ENCODE results near the gene CCDC195.
"Not testable (repeated sequence)": the region's sequence is repeated elsewhere in the genome, so short reads cannot be mapped to it uniquely, and the experiment has no call there.

Gene CCDC195

GRCh38 chr2:224690868-224691267, 25.3 kb downstream of the CCDC195 start:
- no peak for DNase-seq (ENCODE audit: low read depth in 2 of 2)

- no peak for DNase-seq (ENCODE audit: low read depth in 2 of 2)
Measured at GRCh38 chr2:224689539-224689938, 26.6 kb downstream of the CCDC195 start.

GRCh38 chr2:224688997-224689396, 27.2 kb downstream of the CCDC195 start:
- no peak for DNase-seq (ENCODE audit: low read depth in 2 of 2)

DNA sequence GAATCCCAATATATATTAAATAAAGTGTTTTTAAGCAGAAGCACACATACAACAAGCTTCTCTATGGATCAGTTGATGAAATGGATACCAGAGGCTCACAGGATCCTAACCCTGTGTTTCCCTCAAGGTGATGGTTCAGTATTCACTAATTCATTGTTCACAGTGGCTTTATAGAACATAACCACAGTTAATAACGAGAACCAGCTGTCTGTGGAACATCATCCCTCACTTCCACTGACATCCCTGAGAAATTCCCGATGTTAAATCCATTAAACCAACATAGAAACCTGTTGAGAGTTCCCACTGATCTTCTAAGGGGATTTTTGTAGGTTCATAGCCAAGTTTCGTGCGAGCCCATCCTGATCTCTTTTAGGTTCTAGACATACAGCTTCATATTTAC, 29.0 kb downstream of the CCDC195 start:
- DNase-seq (ENCODE audit: low read depth in 2 of 2): no peak

DNA sequence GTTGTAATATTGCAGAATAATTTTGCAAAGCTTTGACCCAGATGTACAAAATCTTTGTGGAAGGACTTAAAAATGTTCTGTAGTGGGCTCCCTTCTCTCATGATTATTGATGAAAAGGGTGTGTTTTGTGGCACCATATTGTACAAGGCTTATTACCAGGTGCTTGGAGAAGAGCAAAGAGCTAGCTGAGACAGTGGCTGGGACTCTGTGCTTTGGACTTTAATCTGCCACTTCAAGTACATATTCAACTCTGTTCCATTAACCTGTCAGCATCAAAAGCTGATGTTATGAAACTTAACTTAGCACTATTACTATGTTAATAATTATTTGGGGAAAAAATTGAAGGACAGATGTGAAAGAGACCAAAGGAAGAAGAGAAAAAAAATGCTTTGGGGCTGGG, 31.0 kb downstream of the CCDC195 start:
- DNase-seq (ENCODE audit: low read depth in 2 of 2): no peak

DNA sequence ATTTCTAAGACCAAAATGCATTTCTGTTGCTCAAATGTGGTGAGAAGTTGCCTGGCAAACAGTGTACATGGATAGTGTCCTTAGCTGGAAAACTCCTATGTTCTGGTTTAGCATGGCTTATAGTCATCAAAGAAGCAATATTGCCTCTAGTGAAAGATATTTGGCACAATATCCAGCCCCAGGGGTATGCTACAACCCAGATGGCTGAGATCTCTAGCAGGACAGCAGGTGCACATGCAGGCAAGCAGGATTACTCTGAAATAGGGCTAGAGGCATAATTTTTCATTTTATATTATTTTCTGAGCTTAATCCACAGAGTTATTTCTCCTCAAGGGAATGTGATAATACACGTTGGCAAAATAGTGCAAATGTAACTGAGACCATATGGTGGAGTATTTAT, 34.0 kb downstream of the CCDC195 start:
- no peak for DNase-seq (ENCODE audit: low read depth in 2 of 2)

DNA sequence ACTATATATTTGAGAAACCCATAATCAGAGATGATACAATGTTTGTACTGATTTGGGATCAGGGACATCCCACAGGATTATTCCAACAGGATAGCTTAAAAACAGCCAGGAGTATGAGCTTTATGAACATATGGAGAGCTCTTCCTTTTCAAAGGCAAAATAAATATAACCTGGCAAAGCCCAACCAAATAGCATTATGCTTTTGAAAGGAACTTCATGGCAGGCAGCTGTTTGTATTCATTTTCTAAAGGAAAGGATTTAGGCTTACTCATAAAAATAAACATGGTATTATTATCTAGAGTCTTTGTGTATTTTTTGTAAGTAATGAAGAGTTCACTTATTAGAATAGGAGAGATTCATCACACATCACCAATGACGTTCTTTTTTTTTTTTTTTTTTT, 44.4 kb downstream of the CCDC195 start:
- DNase-seq (ENCODE audit: low read depth in 2 of 2): no peak

- DNase-seq (ENCODE audit: low read depth in 2 of 2): no peak
Measured at GRCh38 chr2:224670203-224670602, 46.0 kb downstream of the CCDC195 start.

DNA sequence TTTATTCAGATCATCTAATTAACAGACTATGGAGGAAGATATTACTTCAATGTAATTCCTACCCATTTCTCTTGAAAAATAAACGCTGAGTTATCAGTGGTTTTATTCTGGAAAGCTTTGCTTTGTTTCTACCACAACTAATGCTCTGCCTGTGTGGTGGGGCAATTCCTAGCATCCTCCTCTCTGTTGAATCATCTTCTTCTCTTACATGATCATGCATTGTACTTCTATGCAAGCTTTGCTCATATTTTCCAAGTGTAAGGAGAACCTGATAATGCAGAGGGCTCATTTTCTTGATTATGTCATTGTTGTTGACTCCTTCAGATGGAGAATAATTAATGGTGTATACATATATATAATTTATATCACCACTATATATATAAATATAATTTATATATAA, 46.7 kb downstream of the CCDC195 start:
- no peak for DNase-seq (ENCODE audit: low read depth in 2 of 2)

DNA sequence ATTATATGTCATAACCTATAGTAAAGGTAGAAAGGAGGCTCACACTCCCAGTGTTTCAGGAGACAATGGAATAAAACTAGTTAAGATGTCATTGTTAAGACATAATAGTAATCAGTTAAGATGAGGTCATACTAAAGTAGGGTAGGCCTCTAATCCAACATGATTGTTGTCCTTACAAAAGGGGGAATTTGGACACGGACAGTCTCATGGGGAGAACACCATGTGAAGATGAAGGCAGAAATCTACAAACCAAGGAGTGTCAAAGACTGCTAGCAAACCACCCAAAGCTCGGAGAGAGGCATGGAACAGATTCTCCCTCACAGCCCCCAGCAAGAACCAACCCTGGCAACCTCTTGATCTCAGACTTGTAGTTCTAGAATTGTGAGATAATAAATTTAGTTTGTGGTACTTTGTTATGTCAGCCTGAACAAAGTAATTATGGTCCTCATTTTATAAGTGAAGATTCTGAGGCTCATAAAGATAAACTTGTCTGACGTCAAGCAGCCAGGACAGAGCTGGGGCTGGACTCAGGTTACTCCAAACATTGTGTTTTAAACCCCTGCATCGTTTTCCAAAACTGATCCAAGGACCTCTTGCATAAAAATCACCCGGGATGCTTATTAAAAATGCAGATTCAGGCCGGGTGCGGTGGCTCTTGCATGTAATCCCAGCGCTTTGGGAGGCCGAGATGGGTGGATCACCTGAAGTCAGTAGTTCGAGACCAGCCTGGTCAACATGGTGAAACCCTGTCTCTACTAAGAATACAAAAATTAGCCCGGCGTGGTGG, 47.8 kb downstream of the CCDC195 start:
- DNase-seq (ENCODE audit: low read depth in 2 of 2): no peak

DNA sequence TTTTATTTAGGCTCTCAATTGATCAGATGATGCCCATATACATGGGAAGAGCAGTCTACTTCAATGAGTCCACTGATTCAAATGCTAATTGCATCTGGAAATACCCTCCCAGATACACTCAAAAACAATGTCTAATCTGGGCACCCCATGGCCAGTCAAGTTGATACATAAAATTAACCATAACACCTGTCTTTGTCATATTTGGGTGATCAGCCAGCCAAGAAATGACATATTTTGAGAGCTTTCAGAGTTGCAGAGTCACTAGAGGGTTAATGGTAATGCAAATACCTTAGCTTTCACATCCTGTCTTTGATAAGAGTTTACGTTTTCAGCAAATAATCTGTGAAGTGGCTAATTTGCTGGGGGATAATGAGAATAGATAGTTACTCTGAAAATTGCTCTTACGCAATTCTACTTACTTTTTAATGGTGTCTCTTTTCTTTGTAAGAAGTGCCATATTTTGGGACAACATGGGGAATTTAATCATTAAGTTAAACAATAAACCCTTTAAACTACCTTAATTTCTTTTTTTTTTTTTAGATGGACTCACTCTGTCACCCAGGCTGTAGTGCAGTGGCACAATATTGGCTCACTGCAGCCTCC, 49.1 kb downstream of the CCDC195 start:
- no peak for DNase-seq (ENCODE audit: low read depth in 2 of 2)

GRCh38 chr2:224663322-224663721, 52.8 kb downstream of the CCDC195 start:
- not testable (repeated sequence) for DNase-seq (ENCODE audit: low read depth in 2 of 2)

GRCh38 chr2:224661708-224662107, 54.5 kb downstream of the CCDC195 start:
- DNase-seq (ENCODE audit: low read depth in 2 of 2): not testable (repeated sequence)

- DNase-seq (ENCODE audit: low read depth in 2 of 2): no peak
Measured at GRCh38 chr2:224659714-224660113, 56.5 kb downstream of the CCDC195 start.

- DNase-seq (ENCODE audit: low read depth in 2 of 2): no peak
Measured at GRCh38 chr2:224658780-224659405, 57.3 kb downstream of the CCDC195 start.

DNA sequence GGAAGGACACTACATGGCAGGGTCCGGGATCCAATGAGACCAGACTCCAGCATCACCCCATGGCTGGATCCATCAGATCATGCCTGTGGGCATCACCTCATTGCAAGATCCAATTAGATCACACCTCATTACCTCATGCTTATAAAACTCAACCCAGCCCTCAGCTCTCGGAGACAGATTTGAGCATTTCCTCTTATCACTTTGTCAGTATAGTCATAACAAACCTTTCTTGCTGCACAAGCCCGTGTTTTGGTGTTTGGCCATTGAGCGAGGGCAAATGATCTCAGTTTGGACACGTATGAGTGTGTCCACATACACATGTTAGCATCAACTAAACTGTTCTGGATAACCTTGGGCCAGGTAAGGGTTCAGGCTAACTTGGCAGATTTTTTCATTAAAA, 58.8 kb downstream of the CCDC195 start:
- no peak for DNase-seq (ENCODE audit: low read depth in 2 of 2)

- DNase-seq (ENCODE audit: low read depth in 2 of 2): no peak
Measured at GRCh38 chr2:224655006-224655537, 61.1 kb downstream of the CCDC195 start.

Data from stimulated activated CD4-positive, alpha-beta T cell treated with anti-CD3 and anti-CD28 coated beads, Interleukin-15, amount 100 ng/mL, for 48 hours (primary cell).